ENCODE data around the gene FOXL2.

- TF ChIP-seq, protein P1, sequence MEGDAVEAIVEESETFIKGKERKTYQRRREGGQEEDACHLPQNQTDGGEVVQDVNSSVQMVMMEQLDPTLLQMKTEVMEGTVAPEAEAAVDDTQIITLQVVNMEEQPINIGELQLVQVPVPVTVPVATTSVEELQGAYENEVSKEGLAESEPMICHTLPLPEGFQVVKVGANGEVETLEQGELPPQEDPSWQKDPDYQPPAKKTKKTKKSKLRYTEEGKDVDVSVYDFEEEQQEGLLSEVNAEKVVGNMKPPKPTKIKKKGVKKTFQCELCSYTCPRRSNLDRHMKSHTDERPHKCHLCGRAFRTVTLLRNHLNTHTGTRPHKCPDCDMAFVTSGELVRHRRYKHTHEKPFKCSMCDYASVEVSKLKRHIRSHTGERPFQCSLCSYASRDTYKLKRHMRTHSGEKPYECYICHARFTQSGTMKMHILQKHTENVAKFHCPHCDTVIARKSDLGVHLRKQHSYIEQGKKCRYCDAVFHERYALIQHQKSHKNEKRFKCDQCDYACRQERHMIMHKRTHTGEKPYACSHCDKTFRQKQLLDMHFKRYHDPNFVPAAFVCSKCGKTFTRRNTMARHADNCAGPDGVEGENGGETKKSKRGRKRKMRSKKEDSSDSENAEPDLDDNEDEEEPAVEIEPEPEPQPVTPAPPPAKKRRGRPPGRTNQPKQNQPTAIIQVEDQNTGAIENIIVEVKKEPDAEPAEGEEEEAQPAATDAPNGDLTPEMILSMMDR (IDR thresholded peaks at IDR 0.05; ENCODE audit: low read depth, low read length, missing input control), result no peak
- TF ChIP-seq YY1 (IDR thresholded peaks at IDR 0.05), result no peak
Observed at GRCh38 chr3:138974462-138974861, 27.5 kb upstream of the FOXL2 start.

Data from liver (tissue), 2 donors.